Measurements from ENCODE around the gene U2AF1L4.

U2AF1L4 gene

GRCh38 chr19:35740108-35740422 lies 5.2 kb downstream of the U2AF1L4 start:
- Histone ChIP-seq H3K9me2 (replicated peaks; ENCODE audit: low read depth, low read length) (no peaks in the 10 kb centered on the region), H3K9me3 (ENCODE audit: insufficient read depth, low read depth, low read length) (no peaks in the 10 kb centered on the region), H3K4me3 (ENCODE audit: low read length, poor library complexity, severe bottlenecking) (peak overlapping the region; percentile 79), H4K20me1 (ENCODE audit: insufficient read depth, low read length, poor library complexity, severe bottlenecking) (no peaks in the 10 kb centered on the region), H3K9ac (ENCODE audit: low read depth, low read length, poor library complexity, severe bottlenecking) (peak overlapping the region; percentile 55), H3K36me3 (ENCODE audit: insufficient read depth, low read length) (peaks cover 23% of the 10 kb centered on the region; the same call in 1 of the 2 replicates), H3K4me1 (ENCODE audit: insufficient read depth, low read length, poor library complexity, severe bottlenecking) (peaks cover 7% of the 10 kb centered on the region), H3K4me2 (ENCODE audit: low read depth, low read length, poor library complexity, severe bottlenecking) (peak overlapping the region; percentile 74), H3K79me2 (ENCODE audit: insufficient read depth, low read length) (no peaks in the 10 kb centered on the region), H2AFZ (ENCODE audit: low read length) (peak overlapping the region; percentile 96), H3K27me3 (ENCODE audit: insufficient read depth, low read length, poor library complexity, severe bottlenecking) (no peaks in the 10 kb centered on the region), H3F3A (ENCODE audit: low read depth) (no peaks in the 10 kb centered on the region)
- TF ChIP-seq CTCF (conservative IDR thresholded peaks at IDR 0.05; ENCODE audit: low read length) (no peak), EZH2phosphoT487 (IDR thresholded peaks at IDR 0.05; ENCODE audit: borderline replicate concordance) (no peak)

- H3K9me2 ChIP-seq (replicated peaks; ENCODE audit: low read depth, low read length): no peaks in the 10 kb centered on the region
- no peaks in the 10 kb centered on the region for H3K9me3 ChIP-seq (ENCODE audit: insufficient read depth, low read depth, low read length)
- H3K27me3 ChIP-seq (ENCODE audit: insufficient read depth, low read length, poor library complexity, severe bottlenecking): no peaks in the 10 kb centered on the region
- H4K20me1 ChIP-seq (ENCODE audit: insufficient read depth, low read length, poor library complexity, severe bottlenecking): no peaks in the 10 kb centered on the region
- H3K4me3 ChIP-seq (ENCODE audit: low read length, poor library complexity, severe bottlenecking): peak overlapping the region; percentile 79
- H3K9ac ChIP-seq (ENCODE audit: low read depth, low read length, poor library complexity, severe bottlenecking): peak overlapping the region; percentile 55
- H3K36me3 ChIP-seq (ENCODE audit: insufficient read depth, low read length): peaks cover 23% of the 10 kb centered on the region; the same call in 1 of the 2 replicates
- TF ChIP-seq CTCF (conservative IDR thresholded peaks at IDR 0.05; ENCODE audit: low read length): no peak
- peaks cover 7% of the 10 kb centered on the region for H3K4me1 ChIP-seq (ENCODE audit: insufficient read depth, low read length, poor library complexity, severe bottlenecking)
- H3F3A ChIP-seq (ENCODE audit: low read depth): no peaks in the 10 kb centered on the region
- peak overlapping the region; percentile 74 for H3K4me2 ChIP-seq (ENCODE audit: low read depth, low read length, poor library complexity, severe bottlenecking)
- H2AFZ ChIP-seq (ENCODE audit: low read length): no peak overlapping the region
- H3K79me2 ChIP-seq (ENCODE audit: insufficient read depth, low read length): no peaks in the 10 kb centered on the region
Measured at GRCh38 chr19:35739275-35740107, 5.7 kb downstream of the U2AF1L4 start.

- Histone ChIP-seq H3K4me2 (ENCODE audit: low read depth, low read length, poor library complexity, severe bottlenecking) (no peak overlapping the region), H2AFZ (ENCODE audit: low read length) (no peak overlapping the region), H3K4me1 (ENCODE audit: insufficient read depth, low read length, poor library complexity, severe bottlenecking) (peaks cover 7% of the 10 kb centered on the region), H3K9me3 (ENCODE audit: insufficient read depth, low read depth, low read length) (no peaks in the 10 kb centered on the region), H3K79me2 (ENCODE audit: insufficient read depth, low read length) (no peaks in the 10 kb centered on the region), H3K9ac (ENCODE audit: low read depth, low read length, poor library complexity, severe bottlenecking) (no peak overlapping the region), H3F3A (ENCODE audit: low read depth) (no peaks in the 10 kb centered on the region), H3K36me3 (ENCODE audit: insufficient read depth, low read length) (peaks cover 23% of the 10 kb centered on the region; the same call in 1 of the 2 replicates), H4K20me1 (ENCODE audit: insufficient read depth, low read length, poor library complexity, severe bottlenecking) (no peaks in the 10 kb centered on the region), H3K9me2 (replicated peaks; ENCODE audit: low read depth, low read length) (no peaks in the 10 kb centered on the region), H3K27me3 (ENCODE audit: insufficient read depth, low read length, poor library complexity, severe bottlenecking) (no peaks in the 10 kb centered on the region), H3K4me3 (ENCODE audit: low read length, poor library complexity, severe bottlenecking) (no peak overlapping the region)
- TF ChIP-seq EZH2phosphoT487 (IDR thresholded peaks at IDR 0.05; ENCODE audit: borderline replicate concordance): no peak
- no peak for TF ChIP-seq CTCF (conservative IDR thresholded peaks at IDR 0.05; ENCODE audit: low read length)
Measured at GRCh38 chr19:35738887-35739229, 6.4 kb downstream of the U2AF1L4 start.

Data from Loucy (cell line).